AG09309 (cell line): ENCODE data around the gene ANKDD1A.

Experiments
- DNase-seq: peaks from one replicate; pipeline ENCODE4 v3.0.0-alpha.2; 2010; ENCODE audit warnings: low read depth
- H3K4me3 ChIP-seq: 2 replicates; pipeline ENCODE4 v1.5.1; 2011; ENCODE audit warnings: mild to moderate bottlenecking, low read depth, low read length, moderate library complexity; ENCODE audit not compliant: control insufficient read depth
- TF ChIP-seq, protein P1 (sequence below): IDR thresholded peaks from 2 replicates; pipeline ENCODE4 v1.5.1; 2011; ENCODE audit warnings: mild to moderate bottlenecking, low read depth, low read length, inconsistent platforms; ENCODE audit not compliant: insufficient read depth, control insufficient read depth; ENCODE audit errors: missing control alignments

ANKDD1A gene

GRCh38 chr15:64970698-64971097 lies 59.0 kb downstream of the ANKDD1A start:
- DNase-seq: no peak
- TF ChIP-seq, protein P1, sequence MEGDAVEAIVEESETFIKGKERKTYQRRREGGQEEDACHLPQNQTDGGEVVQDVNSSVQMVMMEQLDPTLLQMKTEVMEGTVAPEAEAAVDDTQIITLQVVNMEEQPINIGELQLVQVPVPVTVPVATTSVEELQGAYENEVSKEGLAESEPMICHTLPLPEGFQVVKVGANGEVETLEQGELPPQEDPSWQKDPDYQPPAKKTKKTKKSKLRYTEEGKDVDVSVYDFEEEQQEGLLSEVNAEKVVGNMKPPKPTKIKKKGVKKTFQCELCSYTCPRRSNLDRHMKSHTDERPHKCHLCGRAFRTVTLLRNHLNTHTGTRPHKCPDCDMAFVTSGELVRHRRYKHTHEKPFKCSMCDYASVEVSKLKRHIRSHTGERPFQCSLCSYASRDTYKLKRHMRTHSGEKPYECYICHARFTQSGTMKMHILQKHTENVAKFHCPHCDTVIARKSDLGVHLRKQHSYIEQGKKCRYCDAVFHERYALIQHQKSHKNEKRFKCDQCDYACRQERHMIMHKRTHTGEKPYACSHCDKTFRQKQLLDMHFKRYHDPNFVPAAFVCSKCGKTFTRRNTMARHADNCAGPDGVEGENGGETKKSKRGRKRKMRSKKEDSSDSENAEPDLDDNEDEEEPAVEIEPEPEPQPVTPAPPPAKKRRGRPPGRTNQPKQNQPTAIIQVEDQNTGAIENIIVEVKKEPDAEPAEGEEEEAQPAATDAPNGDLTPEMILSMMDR: no peak
- H3K4me3 ChIP-seq: no peak overlapping the region

DNA sequence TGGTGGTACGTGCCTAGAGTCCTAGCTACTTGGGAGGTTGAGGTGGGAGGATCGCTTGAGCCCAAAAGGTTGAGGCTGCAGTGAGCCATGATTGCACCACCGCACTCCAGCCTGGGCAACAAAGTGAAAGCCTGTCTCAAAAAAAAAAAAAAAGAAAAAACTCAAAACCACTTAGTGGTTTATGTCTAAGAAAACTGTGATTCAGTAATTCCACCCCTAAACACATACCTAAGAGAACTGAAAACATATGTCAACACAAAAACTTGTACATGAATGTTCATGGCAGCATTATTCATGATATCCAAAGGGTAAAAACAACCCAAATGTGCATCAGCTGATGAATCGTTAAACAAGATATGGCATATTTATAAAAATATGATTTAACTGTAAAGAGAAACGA lies 63.7 kb downstream of the ANKDD1A start:
- peak; percentile 61 for DNase-seq
- H3K4me3 ChIP-seq: no peak overlapping the region
- TF ChIP-seq, protein P1: no peak

DNA sequence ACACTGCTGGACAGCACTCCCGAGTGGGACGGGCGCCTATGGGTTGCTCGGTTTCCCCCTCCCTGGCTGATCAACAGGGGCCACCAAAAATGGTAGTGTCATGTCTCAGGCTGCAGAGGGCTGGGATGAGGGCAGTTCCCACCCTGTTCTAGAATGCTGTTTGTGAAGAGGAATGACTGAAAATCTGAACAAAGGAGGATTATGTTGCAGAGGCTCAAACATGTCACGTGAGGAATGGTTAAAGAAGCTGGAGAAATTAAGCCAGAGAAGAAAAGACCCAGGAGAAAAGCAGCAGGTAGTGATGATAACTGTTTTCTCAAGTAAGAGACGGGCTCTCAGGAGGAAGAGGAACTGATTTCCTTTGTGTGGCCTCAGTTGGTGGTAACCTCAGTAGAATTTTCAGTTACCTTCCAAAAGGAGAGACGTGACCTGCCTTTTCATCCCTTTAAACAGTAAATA lies 67.6 kb downstream of the ANKDD1A start:
- H3K4me3 ChIP-seq: no peak overlapping the region
- TF ChIP-seq, protein P1: no peak
- no peak for DNase-seq

- TF ChIP-seq, protein P1: no peak
- no peak for DNase-seq
- no peak overlapping the region for H3K4me3 ChIP-seq
Measured at GRCh38 chr15:64981812-64982431, 70.2 kb downstream of the ANKDD1A start.

- TF ChIP-seq, protein P1: no peak
- peak; percentile 35 for DNase-seq
- H3K4me3 ChIP-seq: no peak overlapping the region
Measured at GRCh38 chr15:64982472-64982871, 70.8 kb downstream of the ANKDD1A start.

DNA sequence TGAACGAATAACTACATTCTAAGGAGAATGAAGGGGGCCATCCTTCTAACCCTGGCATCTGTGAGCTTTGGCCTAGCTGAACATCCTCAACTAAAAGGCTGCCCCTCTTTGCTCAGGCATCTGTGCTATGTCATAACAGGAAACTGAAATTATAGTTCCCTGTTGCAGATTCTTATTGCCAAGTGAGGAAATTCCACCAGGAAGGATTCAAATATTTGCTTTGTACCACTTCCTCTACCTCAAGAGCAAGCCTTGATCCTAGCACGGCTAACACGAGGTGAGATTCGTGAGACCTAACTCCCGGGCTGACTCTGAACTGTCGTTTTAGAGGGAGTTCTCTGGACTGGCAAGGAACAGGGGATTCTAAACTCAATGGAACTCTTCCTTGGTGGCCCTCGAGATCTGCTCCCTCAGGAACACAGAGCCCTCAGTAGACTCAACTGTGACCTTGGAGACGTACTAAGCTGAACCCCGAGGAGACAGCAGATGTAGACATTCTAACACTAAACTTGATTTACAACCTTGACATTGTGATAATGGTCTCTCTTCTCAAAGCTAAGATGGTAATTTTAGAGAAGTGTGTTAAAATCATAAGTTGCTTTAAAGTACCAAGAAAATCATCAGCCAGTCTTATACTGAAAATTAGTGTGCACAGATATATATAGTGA lies 73.8 kb downstream of the ANKDD1A start:
- DNase-seq: no peak
- TF ChIP-seq, protein P1: no peak
- no peak overlapping the region for H3K4me3 ChIP-seq
